Gastrocnemius medialis (tissue), 4 donors: ENCODE data around the gene ROPN1L. TPM values are rescaled to one million over a fixed set of nuclear protein-coding genes. Genes with fewer than 3 reads are reported as not detected.

Experiments
- ATAC-seq, 2 donors: fragments of 150-250 bp; one replicate each; pipeline ENCODE4 v1.9.1; 2016
- DNase-seq, 2 donors: peaks; one replicate each; pipeline ENCODE4 v3.0.0-alpha.2; 2019
- H3K27ac ChIP-seq, 4 donors: fragments of 200-600 bp; sonication (generic); 1 replicate in 1 of 4; 2 replicates in 3 of 4; pipeline ENCODE4 v1.5.1; 2016 to 2018; ENCODE audit warnings: mild to moderate bottlenecking in 2 of 4, moderate library complexity in 1 of 4
- H3K27me3 ChIP-seq, 3 donors: fragments of 200-600 bp; sonication (generic) in 2 of 3; 1 replicate in 1 of 3; 2 replicates in 2 of 3; pipeline versions ENCODE4 v1.5.1 to v1.6.0; 2016 to 2019; ENCODE audit warnings: mild to moderate bottlenecking in 1 of 3, moderate library complexity in 1 of 3
- H3K36me3 ChIP-seq, 2 donors: fragments of 200-600 bp; sonication (generic) in 1 of 2; one replicate each; pipeline ENCODE4 v1.5.1; 2017 to 2018
- H3K4me1 ChIP-seq, 2 donors: fragments of 200-600 bp; sonication (generic) in 1 of 2; one replicate each; pipeline ENCODE4 v1.5.1; 2016 to 2017; ENCODE audit warnings: mild to moderate bottlenecking in 2 of 2
- H3K4me3 ChIP-seq, 4 donors: fragments of 200-600 bp; sonication (generic) in 3 of 4; 1 replicate in 1 of 4; 2 replicates in 3 of 4; pipeline ENCODE4 v1.5.1; 2016 to 2019; ENCODE audit warnings: mild to moderate bottlenecking in 2 of 4
- H3K9me3 ChIP-seq, 3 donors: fragments of 200-600 bp; sonication (generic) in 2 of 3; 1 replicate in 1 of 3; 2 replicates in 2 of 3; pipeline ENCODE4 v1.5.1; 2016 to 2019
- CTCF ChIP-seq, 5 experiments: fragments of 450-650 bp in 3 of 5; fragments of 200-600 bp in 2 of 5; sonication (generic) in 2 of 5; IDR thresholded peaks in 4 of 5; conservative IDR thresholded peaks in 1 of 5; 1 replicate in 4 of 5; 2 replicates in 1 of 5; pipeline ENCODE4 v1.5.1; 2016 to 2019; ENCODE audit warnings: antibody characterized with exemption in 5 of 5, mild to moderate bottlenecking in 3 of 5, moderate library complexity in 3 of 5
- POLR2A ChIP-seq, 2 donors: fragments of 450-650 bp; IDR thresholded peaks; one replicate each; pipeline ENCODE4 v1.6.1; 2017; ENCODE audit warnings: antibody characterized with exemption in 2 of 2, mild to moderate bottlenecking in 2 of 2, moderate library complexity in 2 of 2
- in situ Hi-C, 4 donors: fragments of 200-750 bp; cut with MboI; loops; one replicate each; pipeline versions ENCODE4 v1.15.0 to v1.8.0; 2017; ENCODE audit warnings: low sequenced_read_pairs in 4 of 4
- intact Hi-C: fragments of 100-400 bp; cut with DNase I; formaldehyde crosslinking; loops from one replicate; pipeline ENCODE4 v1.15.1; 2023; ENCODE audit warnings: low total_unique reads
- total RNA-seq, 4 donors: library from RNA; depleted of rRNA; stranded (reverse); fragments of >200 nt; gene quantifications; one replicate each; pipeline versions ENCODE4 v1.1.0 to v1.2.3, GENCODE V29; 2016

The ROPN1L gene
- total RNA-seq, 4 donors from 2014 or later, result 0.46 TPM; not detected in 3

GRCh38 chr5:10502578-10502977 lies 60.9 kb downstream of the ROPN1L start:
- intact Hi-C loops, result no loop called here
- DNase-seq (no peak), ATAC-seq (no peak)
- Histone ChIP-seq H3K9me3 (no peaks in the 10 kb centered on the region), H3K27ac (no peak overlapping the region), H3K27me3 (no peaks in the 10 kb centered on the region), H3K4me1 (no peaks in the 10 kb centered on the region), H3K36me3 (no peaks in the 10 kb centered on the region), H3K4me3 (no peak overlapping the region)
- TF ChIP-seq POLR2A (IDR thresholded peaks at IDR 0.05), result no peak
- no peak for TF ChIP-seq CTCF (IDR thresholded peaks at IDR 0.05 in 4 of 5, conservative IDR thresholded peaks at IDR 0.05 in 1 of 5)
- in situ Hi-C loops, result no loop called here

GRCh38 chr5:10503321-10503720 lies 61.6 kb downstream of the ROPN1L start:
- in situ Hi-C loops (no loop called here), intact Hi-C loops (no loop called here)
- ATAC-seq, result no peak
- TF ChIP-seq POLR2A (IDR thresholded peaks at IDR 0.05), result no peak
- DNase-seq, result no peak
- H3K4me3 ChIP-seq, result no peak overlapping the region
- H3K36me3 ChIP-seq, result no peaks in the 10 kb centered on the region
- no peaks in the 10 kb centered on the region for H3K9me3 ChIP-seq
- H3K27ac ChIP-seq, result no peak overlapping the region
- H3K4me1 ChIP-seq, result no peaks in the 10 kb centered on the region
- no peaks in the 10 kb centered on the region for H3K27me3 ChIP-seq

- intact Hi-C loops, result no loop called here
- in situ Hi-C loops, result no loop called here
- no peak overlapping the region for H3K27ac ChIP-seq
Measured at GRCh38 chr5:10503997-10504793, 62.5 kb downstream of the ROPN1L start.

GRCh38 chr5:10505517-10506095 lies 63.9 kb downstream of the ROPN1L start:
- no peaks in the 10 kb centered on the region for H3K27me3 ChIP-seq
- H3K27ac ChIP-seq, result no peak overlapping the region
- H3K4me3 ChIP-seq, result no peak overlapping the region
- no peaks in the 10 kb centered on the region for H3K36me3 ChIP-seq
- intact Hi-C loops, result no loop called here
- TF ChIP-seq POLR2A (IDR thresholded peaks at IDR 0.05) (no peak), CTCF (IDR thresholded peaks at IDR 0.05 in 4 of 5, conservative IDR thresholded peaks at IDR 0.05 in 1 of 5) (no peak)
- no peak for ATAC-seq
- DNase-seq, result no peak
- no peaks in the 10 kb centered on the region for H3K9me3 ChIP-seq
- in situ Hi-C loops, result no loop called here
- no peaks in the 10 kb centered on the region for H3K4me1 ChIP-seq

More at GRCh38 chr5:10503997-10504793, 62.5 kb downstream of the ROPN1L start:
- TF ChIP-seq CTCF (IDR thresholded peaks at IDR 0.05 in 4 of 5, conservative IDR thresholded peaks at IDR 0.05 in 1 of 5), result no peak
- Histone ChIP-seq H3K36me3 (no peaks in the 10 kb centered on the region), H3K4me1 (no peaks in the 10 kb centered on the region), H3K4me3 (no peak overlapping the region), H3K9me3 (no peaks in the 10 kb centered on the region), H3K27me3 (no peaks in the 10 kb centered on the region)
- ATAC-seq (no peak), DNase-seq (no peak)

GRCh38 chr5:10506535-10506934 lies 64.9 kb downstream of the ROPN1L start:
- intact Hi-C loops, result no loop called here
- Histone ChIP-seq H3K27ac (no peak overlapping the region), H3K4me3 (no peak overlapping the region), H3K27me3 (no peaks in the 10 kb centered on the region), H3K9me3 (no peaks in the 10 kb centered on the region), H3K4me1 (no peaks in the 10 kb centered on the region), H3K36me3 (no peaks in the 10 kb centered on the region)
- in situ Hi-C loops, result no loop called here
- DNase-seq (no peak), ATAC-seq (no peak)
- TF ChIP-seq POLR2A (IDR thresholded peaks at IDR 0.05), result no peak
- TF ChIP-seq CTCF (IDR thresholded peaks at IDR 0.05 in 4 of 5, conservative IDR thresholded peaks at IDR 0.05 in 1 of 5), result no peak
